Natural killer cell (primary cell): ENCODE measurements around the gene EVC. TPM values are rescaled to one million over a fixed set of nuclear protein-coding genes. Genes with fewer than 3 reads are reported as not detected.

ENCODE experiments used
- ATAC-seq, 3 donors: fragments of 150-1000 bp in 2 of 3; fragments of 200-7000 bp in 1 of 3; cut with Tn5 transposase; 1 replicate in 1 of 3; 2 replicates in 2 of 3; pipeline ENCODE4 v1.10.0; 2021; ENCODE audit warnings: mild to moderate bottlenecking in 2 of 3, moderate library complexity in 2 of 3
- DNase-seq, 2 donors: peaks; one replicate each; pipeline versions ENCODE4 v3.0.0 to v3.0.0-alpha.2; 2013 to 2021; ENCODE audit warnings: mixed read lengths in 1 of 2
- H3K27ac ChIP-seq: one replicate; pipeline ENCODE4 v1.5.1; 2013; ENCODE audit warnings: mild to moderate bottlenecking, low read length
- H3K27me3 ChIP-seq: one replicate; pipeline ENCODE4 v1.6.1; 2013; ENCODE audit warnings: low read length; ENCODE audit not compliant: control insufficient read depth, insufficient read depth
- H3K36me3 ChIP-seq: one replicate; pipeline ENCODE4 v1.6.1; 2013; ENCODE audit warnings: low read length; ENCODE audit not compliant: control insufficient read depth, insufficient read depth
- H3K4me1 ChIP-seq: one replicate; pipeline ENCODE4 v1.6.1; 2013; ENCODE audit warnings: low read length; ENCODE audit not compliant: control insufficient read depth, insufficient read depth
- H3K4me3 ChIP-seq: one replicate; pipeline ENCODE4 v1.5.1; 2013; ENCODE audit warnings: low read length
- H3K9me3 ChIP-seq: one replicate; pipeline ENCODE4 v1.6.1; 2013; ENCODE audit warnings: low read length; ENCODE audit not compliant: control insufficient read depth, insufficient read depth
- H3K27ac Mint-ChIP-seq, 2 donors: one replicate each; pipeline ENCODE4 v1.8.0; 2022; ENCODE audit warnings: mild to moderate bottlenecking in 2 of 2, mixed read lengths in 2 of 2, moderate library complexity in 1 of 2
- H3K27me3 Mint-ChIP-seq, 2 donors: one replicate each; pipeline ENCODE4 v1.8.0; 2022; ENCODE audit warnings: low read depth in 2 of 2, mixed read lengths in 2 of 2
- H3K36me3 Mint-ChIP-seq: one replicate; pipeline ENCODE4 v1.8.0; 2022; ENCODE audit warnings: mixed read lengths
- H3K4me1 Mint-ChIP-seq, 2 donors: one replicate each; pipeline ENCODE4 v1.8.0; 2022; ENCODE audit warnings: mixed read lengths in 2 of 2
- H3K4me3 Mint-ChIP-seq: one replicate; pipeline ENCODE4 v1.8.0; 2022; ENCODE audit warnings: mild to moderate bottlenecking, moderate library complexity, mixed read lengths
- H3K9me3 Mint-ChIP-seq, 2 donors: one replicate each; pipeline ENCODE4 v1.8.0; 2022; ENCODE audit warnings: mixed read lengths in 2 of 2
- CTCF ChIP-seq: fragments of 200-600 bp; IDR thresholded peaks from one replicate; pipeline ENCODE4 v1.8.0; 2022; ENCODE audit warnings: antibody characterized with exemption
- WGBS: methylation state at CpG from one replicate; pipeline ENCODE4 v1.1.7; 2013; ENCODE audit warnings: missing lambda C conversion rate; ENCODE audit not compliant: insufficient coverage; 5-methylcytosine and 5-hydroxymethylcytosine counted together
- intact Hi-C: fragments of 100-400 bp; cut with micrococcal nuclease; formaldehyde crosslinking; loops from one replicate; pipeline ENCODE4 v1.14.2; 2022
- total RNA-seq, 4 donors: library from RNA; stranded (reverse); fragments of 120-200 nt in 1 of 4; gene quantifications; one replicate each; pipeline versions ENCODE4 v1.2.3 to v1.2.4, GENCODE V29; 2013 to 2022

The EVC gene
- total RNA-seq, 3 donors from 2014 or later (not counting 1 experiment from before 2014, with no cell fraction given): 0.18 to 2.9 (median 0.42) TPM

- H3K36me3 Mint-ChIP-seq: no peaks in the 10 kb centered on the region
- H3K4me1 Mint-ChIP-seq: no peaks in the 10 kb centered on the region
- H3K9me3 Mint-ChIP-seq: no peaks in the 10 kb centered on the region
- Histone ChIP-seq H3K4me3 (no peak overlapping the region), H3K27ac (no peak overlapping the region), H3K9me3 (no peaks in the 10 kb centered on the region), H3K36me3 (no peaks in the 10 kb centered on the region), H3K4me1 (no peaks in the 10 kb centered on the region), H3K27me3 (no peaks in the 10 kb centered on the region)
- TF ChIP-seq CTCF: no peak
- H3K27ac Mint-ChIP-seq: no peak overlapping the region
- no peak overlapping the region for H3K4me3 Mint-ChIP-seq
- WGBS: 40% methylated on average over 2 of the region's 2 CpGs
- intact Hi-C loops: no loop called here
- DNase-seq: no peak
- H3K27me3 Mint-ChIP-seq: peaks cover 0 to 3% of the 10 kb centered on the region in 2 donors
- no peak for ATAC-seq
Measured at GRCh38 chr4:5788144-5788543, 77.1 kb downstream of the EVC start.

DNA sequence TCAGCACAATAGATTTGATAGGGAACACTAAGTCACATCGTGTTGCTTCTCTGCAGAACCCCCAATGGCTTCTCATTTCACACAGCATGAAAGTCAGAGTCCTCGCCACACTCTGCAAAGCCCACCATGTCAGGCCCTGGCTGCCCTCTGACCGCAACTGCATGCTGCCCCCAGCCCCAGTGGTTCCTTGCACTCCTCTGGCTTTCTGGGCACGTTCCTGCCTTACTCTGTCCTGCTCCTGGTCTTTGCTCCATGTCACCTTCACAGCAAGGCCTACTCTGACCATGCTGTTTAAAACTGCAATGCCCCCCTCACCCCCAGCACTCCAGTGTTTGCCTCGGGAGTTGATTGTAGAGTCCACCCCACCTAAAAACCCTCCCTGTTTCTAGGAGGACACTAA is 78.1 kb downstream of the EVC start:
- intact Hi-C loops: no loop called here
- no peaks in the 10 kb centered on the region for H3K36me3 Mint-ChIP-seq
- H3K27me3 ChIP-seq: no peaks in the 10 kb centered on the region
- DNase-seq: no peak
- no peak for ATAC-seq
- H3K36me3 ChIP-seq: no peaks in the 10 kb centered on the region
- H3K4me1 ChIP-seq: no peaks in the 10 kb centered on the region
- no peaks in the 10 kb centered on the region for H3K9me3 Mint-ChIP-seq
- peaks cover 0 to 3% of the 10 kb centered on the region in 2 donors for H3K27me3 Mint-ChIP-seq
- H3K4me1 Mint-ChIP-seq: no peaks in the 10 kb centered on the region
- no peak overlapping the region for H3K27ac Mint-ChIP-seq
- 89% methylated on average over 5 of the region's 5 CpGs for WGBS
- no peak for TF ChIP-seq CTCF
- no peak overlapping the region for H3K4me3 Mint-ChIP-seq
- no peak overlapping the region for H3K27ac ChIP-seq
- no peak overlapping the region for H3K4me3 ChIP-seq
- no peaks in the 10 kb centered on the region for H3K9me3 ChIP-seq

DNA sequence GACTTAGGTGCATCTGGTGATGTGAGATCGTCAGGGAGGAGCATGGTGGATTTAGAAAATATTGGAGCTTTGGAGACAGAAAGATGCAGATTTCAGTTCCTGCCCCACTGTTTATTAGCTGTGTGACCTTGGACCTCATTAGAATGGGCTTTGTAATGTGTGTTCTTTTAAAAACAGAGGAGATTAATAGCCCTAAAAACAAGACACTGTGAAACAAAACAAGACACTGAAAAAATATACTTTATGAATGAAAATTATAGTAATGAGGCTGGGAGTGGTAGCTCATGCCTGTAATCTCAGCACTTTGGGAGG is 79.5 kb downstream of the EVC start:
- Histone ChIP-seq H3K36me3 (no peaks in the 10 kb centered on the region), H3K4me3 (no peak overlapping the region), H3K4me1 (no peaks in the 10 kb centered on the region), H3K9me3 (no peaks in the 10 kb centered on the region), H3K27me3 (no peaks in the 10 kb centered on the region), H3K27ac (no peak overlapping the region)
- no peak for TF ChIP-seq CTCF
- H3K4me3 Mint-ChIP-seq: no peak overlapping the region
- 67% methylated on average over 1 of the region's 1 CpG for WGBS
- no peak for ATAC-seq
- H3K9me3 Mint-ChIP-seq: no peaks in the 10 kb centered on the region
- H3K27me3 Mint-ChIP-seq: peaks cover 0 to 3% of the 10 kb centered on the region in 2 donors
- no peaks in the 10 kb centered on the region for H3K36me3 Mint-ChIP-seq
- DNase-seq: no peak
- intact Hi-C loops: loop anchor here (5.0 kb wide), 1 partner anchor 1303 kb away; no protein-coding TSS in a partner anchor
- H3K27ac Mint-ChIP-seq: no peak overlapping the region
- H3K4me1 Mint-ChIP-seq: no peaks in the 10 kb centered on the region

GRCh38 chr4:5791654-5792053 is 80.7 kb downstream of the EVC start:
- Histone ChIP-seq H3K27me3 (no peaks in the 10 kb centered on the region), H3K4me3 (no peak overlapping the region), H3K27ac (no peak overlapping the region), H3K36me3 (no peaks in the 10 kb centered on the region), H3K9me3 (no peaks in the 10 kb centered on the region), H3K4me1 (no peaks in the 10 kb centered on the region)
- intact Hi-C loops: loop anchor here (5.0 kb wide), 1 partner anchor 1304 kb away; no protein-coding TSS in a partner anchor
- Mint-ChIP-seq H3K4me3 (no peak overlapping the region), H3K4me1 (no peaks in the 10 kb centered on the region), H3K9me3 (no peaks in the 10 kb centered on the region), H3K27ac (no peak overlapping the region), H3K27me3 (peaks cover 0 to 3% of the 10 kb centered on the region in 2 donors), H3K36me3 (no peaks in the 10 kb centered on the region)
- no peak for ATAC-seq
- no peak for DNase-seq
- 83% methylated on average over 3 of the region's 3 CpGs for WGBS
- no peak for TF ChIP-seq CTCF
